Activated CD8-positive, alpha-beta memory T cell treated with anti-CD3 and anti-CD28 coated beads, Interleukin-2, amount 50 U/mL, for 1 hour (primary cell): ENCODE measurements around the gene OSBPL7.
A peak's percentile ranks its signal among the peaks of the same experiment; 100 is the strongest.

Experiments used
- DNase-seq: peaks from one replicate; pipeline ENCODE4 v3.0.0-alpha.2; 2020; ENCODE audit errors: extremely low read depth

Gene OSBPL7

GRCh38 chr17:47848198-47848513 is 26.6 kb upstream of the OSBPL7 start:
- no peak for DNase-seq

- no peak for DNase-seq
Measured at GRCh38 chr17:47847341-47848197, 26.0 kb upstream of the OSBPL7 start.

- DNase-seq: no peak
Measured at GRCh38 chr17:47846716-47847340, 25.2 kb upstream of the OSBPL7 start.

GRCh38 chr17:47845716-47846075 is 24.1 kb upstream of the OSBPL7 start:
- DNase-seq: no peak

- no peak for DNase-seq
Measured at GRCh38 chr17:47844814-47845715, 23.5 kb upstream of the OSBPL7 start.

GRCh38 chr17:47844227-47844626 is 22.6 kb upstream of the OSBPL7 start:
- no peak for DNase-seq

- no peak for DNase-seq
Measured at GRCh38 chr17:47843391-47843730, 21.8 kb upstream of the OSBPL7 start.

GRCh38 chr17:47841488-47842291 is 20.1 kb upstream of the OSBPL7 start:
- no peak for DNase-seq

GRCh38 chr17:47840742-47841487 is 19.3 kb upstream of the OSBPL7 start, which contains the start of gene SCRN2:
SCRN2 (minus strand) TSS chr17:47841273; CDS start chr17:47840843, 430 bp downstream.
- peak; percentile 47 for DNase-seq

- DNase-seq: no peak
Measured at GRCh38 chr17:47840001-47840741, 18.6 kb upstream of the OSBPL7 start.

- no peak for DNase-seq
Measured at GRCh38 chr17:47839071-47839470, 17.5 kb upstream of the OSBPL7 start.

GRCh38 chr17:47838636-47839035 is 17.0 kb upstream of the OSBPL7 start:
- no peak for DNase-seq

GRCh38 chr17:47837401-47838039 is 15.9 kb upstream of the OSBPL7 start:
- DNase-seq: no peak

GRCh38 chr17:47836601-47837000 is 15.0 kb upstream of the OSBPL7 start:
- no peak for DNase-seq

- DNase-seq: no peak
Measured at GRCh38 chr17:47834756-47835155, 13.2 kb upstream of the OSBPL7 start.

- no peak for DNase-seq
Measured at GRCh38 chr17:47831934-47832327, 10.3 kb upstream of the OSBPL7 start.

GRCh38 chr17:47831003-47831933 is 9.7 kb upstream of the OSBPL7 start, which contains the start of the genes LRRC46 and MRPL10:
LRRC46 (plus strand) TSS chr17:47831670; CDS start chr17:47831990, 320 bp downstream.
MRPL10 (minus strand) TSS chr17:47831541; CDS start chr17:47831511, 30 bp downstream.
- peak; percentile 71 for DNase-seq

GRCh38 chr17:47830396-47831002 is 8.9 kb upstream of the OSBPL7 start:
- DNase-seq: no peak
